Thyroid gland (tissue), 4 donors: ENCODE data around the gene RIC8A. TPM values are rescaled to one million over a fixed set of nuclear protein-coding genes. Genes with fewer than 3 reads are reported as not detected.

Source experiments
- DNase-seq, 2 donors: peaks; one replicate each; pipeline ENCODE4 v3.0.0-alpha.2; 2019
- H3K27ac ChIP-seq, 3 donors: fragments of 200-600 bp; sonication (generic); 1 replicate in 2 of 3; 2 replicates in 1 of 3; pipeline ENCODE4 v1.5.1; 2016 to 2019; ENCODE audit warnings: mild to moderate bottlenecking in 1 of 3, moderate library complexity in 1 of 3
- H3K27me3 ChIP-seq: fragments of 200-600 bp; sonication (generic); one replicate; pipeline ENCODE4 v1.5.1; 2019
- H3K36me3 ChIP-seq, 2 donors: fragments of 200-600 bp; sonication (generic); one replicate each; pipeline ENCODE4 v1.5.1; 2016 to 2019
- H3K4me1 ChIP-seq, 2 donors: fragments of 200-600 bp; sonication (generic); one replicate each; pipeline ENCODE4 v1.5.1; 2017 to 2019
- H3K4me3 ChIP-seq, 3 donors: fragments of 200-600 bp; sonication (generic); replicated peaks in 1 of 3; 1 replicate in 2 of 3; 2 replicates in 1 of 3; pipeline ENCODE4 v1.5.1; 2016; ENCODE audit warnings: mild to moderate bottlenecking in 1 of 3
- H3K9me3 ChIP-seq: fragments of 200-600 bp; sonication (generic); one replicate; pipeline ENCODE4 v1.5.1; 2017
- POLR2A ChIP-seq, 2 donors: fragments of 450-650 bp; IDR thresholded peaks; one replicate each; pipeline ENCODE4 v1.6.1; 2017; ENCODE audit warnings: antibody characterized with exemption in 2 of 2, mild to moderate bottlenecking in 2 of 2, moderate library complexity in 1 of 2
- WGBS, 2 donors: methylation state at CpG; one replicate each; pipeline ENCODE4 v1.1.5; 2017; 5-methylcytosine and 5-hydroxymethylcytosine counted together
- intact Hi-C: fragments of 100-400 bp; cut with DNase I; formaldehyde crosslinking; loops from one replicate; pipeline ENCODE4 v1.15.1; 2023
- total RNA-seq, 4 donors: library from RNA; depleted of rRNA; stranded (reverse); fragments of >200 nt; gene quantifications; one replicate each; pipeline ENCODE4 v1.2.3, GENCODE V29; 2016
- TF ChIP-seq, protein P1 (sequence below), 6 experiments: fragments of 200-600 bp in 3 of 6; fragments of 450-650 bp in 3 of 6; sonication (generic) in 3 of 6; IDR thresholded peaks; one replicate each; pipeline ENCODE4 v1.5.1; 2016 to 2019; ENCODE audit warnings: antibody characterized with exemption in 6 of 6, mild to moderate bottlenecking in 2 of 6, inconsistent platforms in 1 of 6, moderate library complexity in 1 of 6

Gene RIC8A
- total RNA-seq, 4 donors from 2014 or later, result 65.8 to 128 (median 99.8) TPM

DNA sequence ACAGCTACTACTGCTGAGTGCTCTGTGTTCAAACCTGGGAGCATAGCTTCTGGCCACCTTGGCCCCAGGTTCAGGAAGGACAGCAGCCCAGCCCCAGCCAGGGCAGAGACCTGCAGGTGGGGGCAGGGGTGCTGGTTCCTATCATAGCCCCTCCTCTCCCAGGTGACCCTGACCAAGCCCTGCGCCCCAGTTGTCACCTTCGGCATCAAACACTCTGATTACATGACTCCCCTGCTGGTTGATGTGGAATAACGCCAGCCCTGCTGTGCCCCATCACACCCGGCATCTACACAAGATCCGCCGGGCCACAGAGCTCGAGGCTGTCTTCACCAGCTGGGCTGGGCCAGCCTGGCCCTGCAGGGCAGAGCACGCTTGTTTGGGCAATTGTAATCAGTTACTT is 7.7 kb upstream of the RIC8A start:
- Histone ChIP-seq H3K9me3 (no peaks in the 10 kb centered on the region), H3K4me3 (no peak overlapping the region), H3K36me3 (peaks cover 5 to 10% of the 10 kb centered on the region in 2 donors), H3K27ac (no peak overlapping the region), H3K4me1 (no peaks in the 10 kb centered on the region), H3K27me3 (no peaks in the 10 kb centered on the region)
- intact Hi-C loops, result loop anchor here (5.0 to 10.0 kb wide), 5 partner anchors 38 to 305 kb away; partner anchors contain the start of genes B4GALNT4, PGGHG, PSMD13 and PTDSS2
- no peak for DNase-seq
- TF ChIP-seq, protein P1, sequence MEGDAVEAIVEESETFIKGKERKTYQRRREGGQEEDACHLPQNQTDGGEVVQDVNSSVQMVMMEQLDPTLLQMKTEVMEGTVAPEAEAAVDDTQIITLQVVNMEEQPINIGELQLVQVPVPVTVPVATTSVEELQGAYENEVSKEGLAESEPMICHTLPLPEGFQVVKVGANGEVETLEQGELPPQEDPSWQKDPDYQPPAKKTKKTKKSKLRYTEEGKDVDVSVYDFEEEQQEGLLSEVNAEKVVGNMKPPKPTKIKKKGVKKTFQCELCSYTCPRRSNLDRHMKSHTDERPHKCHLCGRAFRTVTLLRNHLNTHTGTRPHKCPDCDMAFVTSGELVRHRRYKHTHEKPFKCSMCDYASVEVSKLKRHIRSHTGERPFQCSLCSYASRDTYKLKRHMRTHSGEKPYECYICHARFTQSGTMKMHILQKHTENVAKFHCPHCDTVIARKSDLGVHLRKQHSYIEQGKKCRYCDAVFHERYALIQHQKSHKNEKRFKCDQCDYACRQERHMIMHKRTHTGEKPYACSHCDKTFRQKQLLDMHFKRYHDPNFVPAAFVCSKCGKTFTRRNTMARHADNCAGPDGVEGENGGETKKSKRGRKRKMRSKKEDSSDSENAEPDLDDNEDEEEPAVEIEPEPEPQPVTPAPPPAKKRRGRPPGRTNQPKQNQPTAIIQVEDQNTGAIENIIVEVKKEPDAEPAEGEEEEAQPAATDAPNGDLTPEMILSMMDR (IDR thresholded peaks at IDR 0.05), result no peak
- no peak for TF ChIP-seq POLR2A (IDR thresholded peaks at IDR 0.05)
- 83 to 85% methylated on average over 8 of the region's 8 CpGs for WGBS, 2 donors

- no peak for DNase-seq
- Histone ChIP-seq H3K9me3 (no peaks in the 10 kb centered on the region), H3K27me3 (no peaks in the 10 kb centered on the region), H3K4me3 (no peak overlapping the region), H3K27ac (no peak overlapping the region), H3K4me1 (peaks cover 0 to 6% of the 10 kb centered on the region in 2 donors), H3K36me3 (peaks cover 10 to 16% of the 10 kb centered on the region in 2 donors)
- TF ChIP-seq, protein P1 (IDR thresholded peaks at IDR 0.05), result no peak
- no peak for TF ChIP-seq POLR2A (IDR thresholded peaks at IDR 0.05)
- intact Hi-C loops, result loop anchor here (5.0 to 10.0 kb wide), 5 partner anchors 37 to 304 kb away; partner anchors contain the start of genes B4GALNT4, PGGHG, PSMD13 and PTDSS2
- WGBS, 2 donors, result 93 to 95% methylated on average over 4 to 13 of the region's 13 CpGs
Measured at GRCh38 chr11:200224-201003, 7.1 kb upstream of the RIC8A start.

DNA sequence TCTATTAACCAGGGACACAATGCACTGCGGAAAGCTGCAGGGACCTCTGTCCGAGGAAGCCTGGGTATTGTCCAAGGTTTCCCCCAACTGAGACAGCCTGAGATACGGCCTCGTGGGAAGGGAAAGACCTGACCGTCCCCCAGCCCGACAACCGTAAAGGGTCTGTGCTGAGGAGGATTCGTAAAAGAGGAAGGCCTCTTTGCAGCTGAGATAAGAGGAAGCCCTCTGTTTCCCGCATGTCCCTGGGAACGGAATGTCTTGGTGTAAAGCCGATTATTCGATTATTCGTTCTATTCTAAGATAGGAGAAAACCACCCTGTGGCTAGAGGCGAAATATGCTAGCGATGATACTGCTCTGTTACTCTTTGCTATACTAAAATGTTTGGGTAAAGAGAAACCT is 5.5 kb upstream of the RIC8A start:
- Histone ChIP-seq H3K36me3 (peaks cover 10 to 16% of the 10 kb centered on the region in 2 donors), H3K4me3 (no peak overlapping the region), H3K4me1 (peaks cover 9 to 15% of the 10 kb centered on the region in 2 donors), H3K27me3 (no peaks in the 10 kb centered on the region), H3K9me3 (no peaks in the 10 kb centered on the region), H3K27ac (no peak overlapping the region)
- TF ChIP-seq, protein P1 (IDR thresholded peaks at IDR 0.05), result no peak
- no peak for TF ChIP-seq POLR2A (IDR thresholded peaks at IDR 0.05)
- WGBS, 2 donors, result 74 to 81% methylated on average over 15 of the region's 15 CpGs
- intact Hi-C loops, result loop anchor here (5.0 to 10.0 kb wide), 5 partner anchors 35 to 303 kb away; partner anchors contain the start of genes B4GALNT4, PGGHG, PSMD13 and PTDSS2
- no peak for DNase-seq

DNA sequence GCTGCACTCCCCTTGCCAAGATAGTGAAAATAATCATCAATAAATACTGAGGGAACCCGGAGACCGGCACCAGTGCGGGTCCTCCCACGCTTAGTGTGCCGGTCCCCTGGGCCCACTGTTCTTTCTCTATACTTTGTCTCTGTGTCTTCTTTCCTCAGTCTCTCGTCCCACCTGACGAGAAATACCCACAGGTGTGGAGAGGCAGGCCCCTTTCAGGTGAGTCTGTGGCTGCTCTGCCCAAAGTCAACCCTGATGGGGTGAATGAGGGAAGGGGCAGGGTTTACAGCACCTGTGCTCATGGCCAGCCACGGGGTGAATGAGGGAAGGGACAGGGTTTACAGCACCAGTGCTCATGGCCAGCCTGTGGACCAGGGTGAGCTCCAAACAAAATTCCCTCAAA is 5.0 kb upstream of the RIC8A start:
- 86 to 94% methylated on average over 8 of the region's 8 CpGs for WGBS, 2 donors
- H3K27ac ChIP-seq, result no peak overlapping the region
- H3K27me3 ChIP-seq, result no peaks in the 10 kb centered on the region
- no peaks in the 10 kb centered on the region for H3K9me3 ChIP-seq
- no peak for DNase-seq
- intact Hi-C loops, result loop anchor here (5.0 to 10.0 kb wide), 5 partner anchors 35 to 302 kb away; partner anchors contain the start of genes B4GALNT4, PGGHG, PSMD13 and PTDSS2
- peaks cover 10 to 16% of the 10 kb centered on the region in 2 donors for H3K36me3 ChIP-seq
- H3K4me3 ChIP-seq, result no peak overlapping the region
- TF ChIP-seq POLR2A (IDR thresholded peaks at IDR 0.05), result no peak
- TF ChIP-seq, protein P1 (IDR thresholded peaks at IDR 0.05), result no peak
- H3K4me1 ChIP-seq, result peaks cover 9 to 15% of the 10 kb centered on the region in 2 donors
